RWPE2 (cell line): ENCODE data around the gene ARHGEF11.
A peak's percentile ranks its signal among the peaks of the same experiment; 100 is the strongest.

Source experiments
- ATAC-seq: fragments of 200-7000 bp; cut with Tn5 transposase; 3 replicates; pipeline ENCODE4 v1.9.1; 2021; ENCODE audit warnings: low read depth
- DNase-seq: peaks from one replicate; pipeline ENCODE4 v3.0.0-alpha.2; 2020; ENCODE audit warnings: low spot score
- H3K27ac ChIP-seq: fragments of 450-650 bp; 2 replicates; pipeline ENCODE4 v1.5.1; 2017; ENCODE audit warnings: mild to moderate bottlenecking; ENCODE audit not compliant: poor library complexity, severe bottlenecking
- H3K27me3 ChIP-seq: fragments of 250-450 bp; sonication (Bioruptor Pico); 2 replicates; pipeline ENCODE4 v1.5.1; 2021; ENCODE audit warnings: mild to moderate bottlenecking, moderate library complexity; ENCODE audit not compliant: insufficient read depth, poor library complexity, severe bottlenecking
- H3K36me3 ChIP-seq: fragments of 250-450 bp; sonication (Bioruptor Pico); 2 replicates; pipeline ENCODE4 v1.5.1; 2020; ENCODE audit warnings: low read depth, mild to moderate bottlenecking, moderate library complexity
- H3K4me1 ChIP-seq: fragments of 250-450 bp; sonication (Bioruptor Pico); 2 replicates; pipeline ENCODE4 v1.5.1; 2021; ENCODE audit warnings: mild to moderate bottlenecking, moderate library complexity; ENCODE audit not compliant: insufficient read depth, poor library complexity, severe bottlenecking
- H3K4me3 ChIP-seq: fragments of 250-450 bp; sonication (Bioruptor Pico); 2 replicates; pipeline ENCODE4 v1.5.1; 2021; ENCODE audit warnings: mild to moderate bottlenecking, moderate library complexity; ENCODE audit not compliant: severe bottlenecking
- H3K9me3 ChIP-seq: fragments of 250-450 bp; sonication (Bioruptor Pico); 2 replicates; pipeline ENCODE4 v1.5.1; 2021; ENCODE audit warnings: mild to moderate bottlenecking, moderate library complexity; ENCODE audit not compliant: severe bottlenecking
- TF ChIP-seq, protein P1 (sequence below): fragments of 450-650 bp; IDR thresholded peaks from one replicate; pipeline ENCODE4 v1.5.1; 2017; ENCODE audit warnings: mild to moderate bottlenecking, moderate library complexity; ENCODE audit not compliant: poor library complexity, severe bottlenecking

ARHGEF11 gene

GRCh38 chr1:156900896-156901589, 144.5 kb downstream of the ARHGEF11 start:
- Histone ChIP-seq H3K27me3 (no peaks in the 10 kb centered on the region), H3K4me1 (peaks cover 28% of the 10 kb centered on the region), H3K36me3 (no peaks in the 10 kb centered on the region), H3K4me3 (no peak overlapping the region), H3K27ac (no peak overlapping the region), H3K9me3 (no peaks in the 10 kb centered on the region)
- TF ChIP-seq, protein P1, sequence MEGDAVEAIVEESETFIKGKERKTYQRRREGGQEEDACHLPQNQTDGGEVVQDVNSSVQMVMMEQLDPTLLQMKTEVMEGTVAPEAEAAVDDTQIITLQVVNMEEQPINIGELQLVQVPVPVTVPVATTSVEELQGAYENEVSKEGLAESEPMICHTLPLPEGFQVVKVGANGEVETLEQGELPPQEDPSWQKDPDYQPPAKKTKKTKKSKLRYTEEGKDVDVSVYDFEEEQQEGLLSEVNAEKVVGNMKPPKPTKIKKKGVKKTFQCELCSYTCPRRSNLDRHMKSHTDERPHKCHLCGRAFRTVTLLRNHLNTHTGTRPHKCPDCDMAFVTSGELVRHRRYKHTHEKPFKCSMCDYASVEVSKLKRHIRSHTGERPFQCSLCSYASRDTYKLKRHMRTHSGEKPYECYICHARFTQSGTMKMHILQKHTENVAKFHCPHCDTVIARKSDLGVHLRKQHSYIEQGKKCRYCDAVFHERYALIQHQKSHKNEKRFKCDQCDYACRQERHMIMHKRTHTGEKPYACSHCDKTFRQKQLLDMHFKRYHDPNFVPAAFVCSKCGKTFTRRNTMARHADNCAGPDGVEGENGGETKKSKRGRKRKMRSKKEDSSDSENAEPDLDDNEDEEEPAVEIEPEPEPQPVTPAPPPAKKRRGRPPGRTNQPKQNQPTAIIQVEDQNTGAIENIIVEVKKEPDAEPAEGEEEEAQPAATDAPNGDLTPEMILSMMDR = no peak
- no peak for DNase-seq
- no peak for ATAC-seq

- Histone ChIP-seq H3K27ac (no peak overlapping the region), H3K9me3 (no peaks in the 10 kb centered on the region), H3K36me3 (no peaks in the 10 kb centered on the region), H3K4me3 (no peak overlapping the region), H3K27me3 (no peaks in the 10 kb centered on the region), H3K4me1 (peaks cover 35% of the 10 kb centered on the region)
- ATAC-seq (no peak), DNase-seq (no peak)
- TF ChIP-seq, protein P1 = no peak
Measured at GRCh38 chr1:156899956-156900718, 145.4 kb downstream of the ARHGEF11 start.

- Histone ChIP-seq H3K4me3 (no peak overlapping the region), H3K36me3 (no peaks in the 10 kb centered on the region), H3K27ac (peak overlapping the region; percentile 97), H3K27me3 (no peaks in the 10 kb centered on the region), H3K9me3 (no peaks in the 10 kb centered on the region), H3K4me1 (peaks cover 35% of the 10 kb centered on the region)
- TF ChIP-seq, protein P1 = no peak
- DNase-seq = no peak
- no peak for ATAC-seq
Measured at GRCh38 chr1:156898971-156899664, 146.4 kb downstream of the ARHGEF11 start.

- no peaks in the 10 kb centered on the region for H3K9me3 ChIP-seq
- H3K4me3 ChIP-seq = no peak overlapping the region
- H3K27ac ChIP-seq = peak overlapping the region; percentile 97
- H3K27me3 ChIP-seq = no peaks in the 10 kb centered on the region
- TF ChIP-seq, protein P1 = no peak
- DNase-seq (no peak), ATAC-seq (peak; percentile 36)
- peaks cover 35% of the 10 kb centered on the region for H3K4me1 ChIP-seq
- no peaks in the 10 kb centered on the region for H3K36me3 ChIP-seq
Measured at GRCh38 chr1:156898161-156898566, 147.4 kb downstream of the ARHGEF11 start.
